CD14-positive monocyte (primary cell): ENCODE measurements around the gene PPP4R1. TPM values are rescaled to one million over a fixed set of nuclear protein-coding genes. Genes with fewer than 3 reads are reported as not detected.

Experiments
- DNase-seq, 3 donors: peaks; one replicate each; pipeline ENCODE4 v3.0.0-alpha.2; 2011 to 2022
- H2AFZ ChIP-seq: 2 replicates; pipeline ENCODE4 v1.6.0; 2012; ENCODE audit warnings: mild to moderate bottlenecking, low read depth, low read length, inconsistent platforms; ENCODE audit not compliant: insufficient read depth, poor library complexity, severe bottlenecking
- H3K27ac ChIP-seq, 2 donors: 1 replicate in 1 of 2; 2 replicates in 1 of 2; pipeline ENCODE4 v1.5.1; 2012 to 2013; ENCODE audit warnings: low read length in 2 of 2, control low read depth in 1 of 2, inconsistent platforms in 1 of 2, low read depth in 1 of 2, mild to moderate bottlenecking in 1 of 2
- H3K27me3 ChIP-seq, 2 donors: one replicate each; pipeline versions ENCODE4 v1.6.0 to v1.6.1; 2011 to 2013; ENCODE audit warnings: low read length in 2 of 2; ENCODE audit not compliant: control insufficient read depth in 2 of 2, insufficient read depth in 2 of 2
- H3K36me3 ChIP-seq, 2 donors: replicated peaks in 1 of 2; 1 replicate in 1 of 2; 2 replicates in 1 of 2; pipeline versions ENCODE4 v1.5.1 to v1.6.1; 2012 to 2013; ENCODE audit warnings: low read length in 2 of 2, control low read depth in 1 of 2, inconsistent platforms in 1 of 2, mild to moderate bottlenecking in 1 of 2; ENCODE audit not compliant: insufficient read depth in 2 of 2, control insufficient read depth in 1 of 2
- H3K4me1 ChIP-seq, 2 donors: 1 replicate in 1 of 2; 2 replicates in 1 of 2; pipeline versions ENCODE4 v1.5.1 to v1.6.1; 2012 to 2013; ENCODE audit warnings: low read length in 2 of 2, control low read depth in 1 of 2, inconsistent platforms in 1 of 2, mild to moderate bottlenecking in 1 of 2, moderate library complexity in 1 of 2; ENCODE audit not compliant: insufficient read depth in 2 of 2, control insufficient read depth in 1 of 2
- H3K4me2 ChIP-seq: replicated peaks from 2 replicates; pipeline ENCODE3; 2012; ENCODE audit warnings: low read length, moderate library complexity, mild to moderate bottlenecking; ENCODE audit not compliant: poor library complexity, severe bottlenecking; ENCODE audit errors: extremely low read depth
- H3K4me3 ChIP-seq, 3 experiments: fragments of 200-600 bp in 1 of 3; sonication (generic) in 1 of 3; replicated peaks in 1 of 3; 1 replicate in 2 of 3; 2 replicates in 1 of 3; pipeline ENCODE4 v1.5.1; 2011 to 2013; ENCODE audit warnings: low read length in 3 of 3, mild to moderate bottlenecking in 3 of 3, control low read depth in 2 of 3, low read depth in 2 of 3, inconsistent platforms in 1 of 3, moderate library complexity in 1 of 3
- H3K79me2 ChIP-seq: 2 replicates; pipeline ENCODE4 v1.6.0; 2012; ENCODE audit warnings: mild to moderate bottlenecking, control low read depth, inconsistent platforms, low read length, moderate library complexity; ENCODE audit not compliant: insufficient read depth
- H3K9ac ChIP-seq: 2 replicates; pipeline ENCODE4 v1.6.0; 2017; ENCODE audit warnings: low read length, mild to moderate bottlenecking; ENCODE audit not compliant: insufficient read depth, poor library complexity, severe bottlenecking
- H3K9me3 ChIP-seq, 2 donors: replicated peaks in 1 of 2; 1 replicate in 1 of 2; 2 replicates in 1 of 2; pipeline versions ENCODE4 v1.5.1 to v1.6.1; 2012 to 2013; ENCODE audit warnings: low read length in 2 of 2, control low read depth in 1 of 2; ENCODE audit not compliant: control insufficient read depth in 1 of 2, insufficient read depth in 1 of 2
- H4K20me1 ChIP-seq: 2 replicates; pipeline ENCODE4 v1.6.0; 2012; ENCODE audit warnings: mild to moderate bottlenecking, low read length, control low read depth, moderate library complexity; ENCODE audit not compliant: insufficient read depth
- H3K27ac Mint-ChIP-seq, 7 donors: one replicate each; pipeline ENCODE4 v1.8.0; 2020; ENCODE audit warnings: mild to moderate bottlenecking in 7 of 7, mixed read lengths in 7 of 7, moderate library complexity in 6 of 7, inconsistent platforms in 2 of 7
- H3K27me3 Mint-ChIP-seq, 3 donors: one replicate each; pipeline ENCODE4 v1.8.0; 2021 to 2022; ENCODE audit warnings: low read depth in 3 of 3, mild to moderate bottlenecking in 3 of 3, mixed read lengths in 3 of 3, moderate library complexity in 3 of 3, inconsistent platforms in 1 of 3
- H3K36me3 Mint-ChIP-seq, 2 donors: one replicate each; pipeline ENCODE4 v1.8.0; 2020; ENCODE audit warnings: mixed read lengths in 2 of 2, inconsistent platforms in 1 of 2, mild to moderate bottlenecking in 1 of 2
- H3K4me1 Mint-ChIP-seq: one replicate; pipeline ENCODE4 v1.8.0; 2020; ENCODE audit warnings: mild to moderate bottlenecking, mixed read lengths
- H3K4me3 Mint-ChIP-seq, 2 donors: one replicate each; pipeline ENCODE4 v1.8.0; 2020; ENCODE audit warnings: mild to moderate bottlenecking in 2 of 2, mixed read lengths in 2 of 2, moderate library complexity in 1 of 2
- H3K9me3 Mint-ChIP-seq, 7 donors: one replicate each; pipeline ENCODE4 v1.8.0; 2020 to 2022; ENCODE audit warnings: mixed read lengths in 7 of 7, mild to moderate bottlenecking in 6 of 7, moderate library complexity in 6 of 7, inconsistent platforms in 2 of 7
- WGBS: methylation state at CpG from one replicate; pipeline ENCODE4 v1.1.5; 2013; ENCODE audit warnings: missing lambda C conversion rate; ENCODE audit not compliant: insufficient coverage; 5-methylcytosine and 5-hydroxymethylcytosine counted together
- intact Hi-C, 2 donors: fragments of 100-400 bp; cut with micrococcal nuclease; formaldehyde crosslinking; loops; one replicate each; pipeline versions ENCODE4 v1.15.0 to v1.15.1; 2023
- polyA plus RNA-seq, 3 donors: library from polyadenylated mRNA; depleted of rRNA in 1 of 3; unstranded in 2 of 3; stranded (reverse) in 1 of 3; fragments of 300-500 nt in 2 of 3; fragments of >200 nt in 1 of 3; fragmentation: Illumina TruSeq in 2 of 3; gene quantifications; 1 replicate in 2 of 3; 2 replicates in 1 of 3; pipeline ENCODE4 v1.2.3, GENCODE V29; 2012 to 2021
- TF ChIP-seq, protein P1 (sequence below): fragments of 200-600 bp; IDR thresholded peaks from one replicate; pipeline ENCODE4 v1.8.0; 2022; ENCODE audit warnings: antibody characterized with exemption, mild to moderate bottlenecking

Gene PPP4R1
- polyA plus RNA-seq, 3 donors = 22.0 to 45.3 (median 24.6) TPM

GRCh38 chr18:9530226-9531009 is 83.9 kb downstream of the PPP4R1 start:
- peaks cover 15 to 16% of the 10 kb centered on the region in 2 donors for H3K4me1 ChIP-seq
- Mint-ChIP-seq H3K27ac (peak overlapping the region in 6 of 7 donors; percentile 24 to 85 (median 72)), H3K4me3 (peak overlapping the region in 1 of 2 donors; percentile 3), H3K9me3 (peaks cover 6 to 17% (median 14%) of the 10 kb centered on the region in 7 donors), H3K27me3 (no peaks in the 10 kb centered on the region), H3K4me1 (peaks cover 14% of the 10 kb centered on the region), H3K36me3 (peaks cover 59 to 84% of the 10 kb centered on the region in 2 donors)
- H3K27me3 ChIP-seq = no peaks in the 10 kb centered on the region
- H3K27ac ChIP-seq = peak overlapping the region; percentile 8 to 71
- peak overlapping the region; percentile 14 for H3K4me2 ChIP-seq
- TF ChIP-seq, protein P1, sequence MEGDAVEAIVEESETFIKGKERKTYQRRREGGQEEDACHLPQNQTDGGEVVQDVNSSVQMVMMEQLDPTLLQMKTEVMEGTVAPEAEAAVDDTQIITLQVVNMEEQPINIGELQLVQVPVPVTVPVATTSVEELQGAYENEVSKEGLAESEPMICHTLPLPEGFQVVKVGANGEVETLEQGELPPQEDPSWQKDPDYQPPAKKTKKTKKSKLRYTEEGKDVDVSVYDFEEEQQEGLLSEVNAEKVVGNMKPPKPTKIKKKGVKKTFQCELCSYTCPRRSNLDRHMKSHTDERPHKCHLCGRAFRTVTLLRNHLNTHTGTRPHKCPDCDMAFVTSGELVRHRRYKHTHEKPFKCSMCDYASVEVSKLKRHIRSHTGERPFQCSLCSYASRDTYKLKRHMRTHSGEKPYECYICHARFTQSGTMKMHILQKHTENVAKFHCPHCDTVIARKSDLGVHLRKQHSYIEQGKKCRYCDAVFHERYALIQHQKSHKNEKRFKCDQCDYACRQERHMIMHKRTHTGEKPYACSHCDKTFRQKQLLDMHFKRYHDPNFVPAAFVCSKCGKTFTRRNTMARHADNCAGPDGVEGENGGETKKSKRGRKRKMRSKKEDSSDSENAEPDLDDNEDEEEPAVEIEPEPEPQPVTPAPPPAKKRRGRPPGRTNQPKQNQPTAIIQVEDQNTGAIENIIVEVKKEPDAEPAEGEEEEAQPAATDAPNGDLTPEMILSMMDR = no peak
- WGBS = 0% methylated on average over 1 of the region's 6 CpGs
- H3K9me3 ChIP-seq = peaks cover 7 to 8% of the 10 kb centered on the region in 2 donors
- no peaks in the 10 kb centered on the region for H4K20me1 ChIP-seq
- DNase-seq = peak; percentile 27 to 48 (median 46)
- peak overlapping the region in 1 of 3 experiments; percentile 14 for H3K4me3 ChIP-seq
- no peak overlapping the region for H2AFZ ChIP-seq
- intact Hi-C loops = no loop called here
- H3K9ac ChIP-seq = no peak overlapping the region
- H3K36me3 ChIP-seq = peaks cover 48 to 80% of the 10 kb centered on the region in 2 donors
- H3K79me2 ChIP-seq = no peaks in the 10 kb centered on the region

- Mint-ChIP-seq H3K36me3 (peaks cover 56 to 70% of the 10 kb centered on the region in 2 donors), H3K4me3 (no peak overlapping the region), H3K9me3 (peaks cover 6 to 17% (median 14%) of the 10 kb centered on the region in 7 donors), H3K27me3 (peaks cover 0 to 2% (median 0%) of the 10 kb centered on the region in 3 donors), H3K4me1 (peaks cover 14% of the 10 kb centered on the region), H3K27ac (no peak overlapping the region)
- Histone ChIP-seq H3K9me3 (peaks cover 7 to 8% of the 10 kb centered on the region in 2 donors), H2AFZ (no peak overlapping the region), H3K4me2 (no peak overlapping the region), H3K27me3 (no peaks in the 10 kb centered on the region), H3K4me1 (peaks cover 15 to 16% of the 10 kb centered on the region in 2 donors), H3K79me2 (peaks cover 3% of the 10 kb centered on the region), H4K20me1 (no peaks in the 10 kb centered on the region), H3K4me3 (no peak overlapping the region), H3K9ac (no peak overlapping the region), H3K36me3 (peaks cover 44 to 79% of the 10 kb centered on the region in 2 donors), H3K27ac (no peak overlapping the region)
- intact Hi-C loops = no loop called here
- TF ChIP-seq, protein P1 = no peak
- no peak for DNase-seq
Observed at GRCh38 chr18:9526458-9526857, 87.9 kb downstream of the PPP4R1 start.
